Aorta (tissue), 5 donors: ENCODE measurements around the gene MATCAP1. TPM values are rescaled to one million over a fixed set of nuclear protein-coding genes. Genes with fewer than 3 reads are reported as not detected.
A peak's percentile ranks its signal among the peaks of the same experiment; 100 is the strongest.

Experiments
- ATAC-seq: fragments of 200-7000 bp; cut with Tn5 transposase; one replicate; pipeline ENCODE4 v1.9.1; 2022; ENCODE audit warnings: moderate library complexity; ENCODE audit not compliant: low FRiP score
- DNase-seq, 2 donors: peaks; one replicate each; pipeline ENCODE4 v3.0.0-alpha.2; 2020
- H3K27ac ChIP-seq, 2 donors: one replicate each; pipeline ENCODE4 v1.5.1; 2013; ENCODE audit warnings: low read length in 2 of 2, mild to moderate bottlenecking in 2 of 2, moderate library complexity in 2 of 2, control low read depth in 1 of 2, inconsistent platforms in 1 of 2, low read depth in 1 of 2
- H3K27me3 ChIP-seq, 2 donors: one replicate each; pipeline ENCODE4 v1.6.1; 2013; ENCODE audit warnings: control low read depth in 1 of 2, low read length in 1 of 2, mild to moderate bottlenecking in 1 of 2, moderate library complexity in 1 of 2; ENCODE audit not compliant: insufficient read depth in 2 of 2, control insufficient read depth in 1 of 2
- H3K36me3 ChIP-seq, 2 donors: one replicate each; pipeline ENCODE4 v1.6.1; 2013; ENCODE audit warnings: control low read depth in 1 of 2, low read length in 1 of 2, mild to moderate bottlenecking in 1 of 2; ENCODE audit not compliant: insufficient read depth in 2 of 2, control insufficient read depth in 1 of 2
- H3K4me1 ChIP-seq, 2 donors: one replicate each; pipeline ENCODE4 v1.6.1; 2013; ENCODE audit warnings: low read length in 2 of 2, control low read depth in 1 of 2, mild to moderate bottlenecking in 1 of 2, moderate library complexity in 1 of 2; ENCODE audit not compliant: insufficient read depth in 2 of 2, control insufficient read depth in 1 of 2
- H3K4me3 ChIP-seq, 2 donors: one replicate each; pipeline ENCODE4 v1.5.1; 2013; ENCODE audit warnings: low read length in 2 of 2, control low read depth in 1 of 2, mild to moderate bottlenecking in 1 of 2
- H3K9me3 ChIP-seq: one replicate; pipeline ENCODE4 v1.6.1; 2013; ENCODE audit warnings: mild to moderate bottlenecking, low read length; ENCODE audit not compliant: control insufficient read depth
- WGBS, 2 donors: extraction: QIAGEN DNeasy Blood & Tissue Kit; methylation state at CpG; one replicate each; pipeline ENCODE4 v1.1.7; 2013; 5-methylcytosine and 5-hydroxymethylcytosine counted together
- intact Hi-C, 2 donors: fragments of 100-400 bp; cut with DNase I; formaldehyde crosslinking; loops; one replicate each; pipeline versions ENCODE4 v1.14.2 to v1.15.0; 2022
- polyA plus RNA-seq, 2 donors: library from polyadenylated mRNA; stranded (reverse); fragments of 200-250 nt; gene quantifications; one replicate each; pipeline ENCODE4 v1.2.3, GENCODE V29; 2013
- total RNA-seq, 2 donors: library from RNA; stranded (reverse); fragmentation: NEBNext Ultra II Directional; extraction: Animal tissue kit (Norgen Biotek cat#: 25700); gene quantifications; one replicate each; pipeline ENCODE4 v1.2.1, GENCODE V29; 2021
- donor health status: healthy with polysubstance abuse.
- donor health status: Bipolar disorder and iron deficiency.
- donor health status: DM: no; HTN: no; CAD: no.
- donor health status: DM: no; HTN: no; CAD: no.
- donor health status: DM: yes; HTN: yes; CAD: no.

Gene MATCAP1
- total and polyA plus RNA-seq, 4 donors, result 3.0 to 45.7 (median 25.9) TPM

DNA sequence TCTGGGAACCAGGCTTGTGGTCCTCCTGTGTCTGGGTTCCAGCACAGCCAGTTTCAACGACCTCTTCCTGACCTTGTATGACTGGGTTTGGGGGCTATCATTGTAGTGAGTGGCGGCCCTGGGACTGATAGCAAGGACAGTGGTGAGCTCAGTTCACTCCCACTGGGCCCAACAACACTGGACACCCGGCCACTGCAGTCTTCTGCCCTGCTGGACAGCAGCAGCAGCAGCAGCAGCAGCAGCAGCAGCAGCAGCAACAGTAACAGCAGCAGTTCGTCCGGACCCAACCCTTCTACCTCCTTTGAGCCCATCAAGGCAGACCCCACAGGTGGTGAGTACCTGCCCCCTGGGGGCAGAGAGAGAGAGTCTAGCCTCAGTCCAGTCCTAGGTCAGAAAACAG, 11.9 kb upstream of the MATCAP1 start:
- WGBS, 2 donors, result 86 to 87% methylated on average over 5 of the region's 5 CpGs
- intact Hi-C loops, result no loop called here
- DNase-seq (no peak), ATAC-seq (no peak)
- H3K27me3 ChIP-seq, result no peaks in the 10 kb centered on the region
- no peaks in the 10 kb centered on the region for H3K4me1 ChIP-seq
- H3K4me3 ChIP-seq, result no peak overlapping the region
- H3K9me3 ChIP-seq, result no peaks in the 10 kb centered on the region
- no peak overlapping the region for H3K27ac ChIP-seq
- H3K36me3 ChIP-seq, result peaks cover 0 to 15% of the 10 kb centered on the region in 2 donors

DNA sequence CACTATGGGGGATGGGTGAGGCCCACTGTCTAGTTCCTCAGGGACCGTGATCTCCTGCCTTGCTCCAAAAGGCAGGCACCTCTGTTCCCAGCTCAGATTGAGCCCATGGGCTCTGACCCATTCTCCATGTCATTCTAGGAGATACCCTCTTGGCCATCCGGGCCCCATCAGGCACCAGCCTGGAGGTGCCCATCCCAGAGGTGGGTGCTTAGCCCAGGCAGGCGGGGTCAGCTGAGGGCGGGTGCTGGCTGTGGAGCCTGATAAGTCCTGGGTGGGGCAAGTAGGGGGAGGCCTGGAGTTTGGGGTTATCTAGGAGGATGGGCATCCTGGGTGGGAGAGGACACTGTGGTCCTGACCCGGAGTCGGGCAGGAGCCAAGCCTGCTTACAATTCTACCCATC, 10.5 kb upstream of the MATCAP1 start:
- H3K36me3 ChIP-seq, result peaks cover 0 to 15% of the 10 kb centered on the region in 2 donors
- 88 to 91% methylated on average over 6 of the region's 6 CpGs for WGBS, 2 donors
- H3K27me3 ChIP-seq, result no peaks in the 10 kb centered on the region
- ATAC-seq (no peak), DNase-seq (no peak)
- no peak overlapping the region for H3K27ac ChIP-seq
- H3K9me3 ChIP-seq, result no peaks in the 10 kb centered on the region
- no peak overlapping the region for H3K4me3 ChIP-seq
- intact Hi-C loops, result loop anchor here in 1 of 2 donors (5.0 kb wide), 1 partner anchor 33 kb away; the partner anchor contains the start of gene TMEM208
- no peaks in the 10 kb centered on the region for H3K4me1 ChIP-seq

DNA sequence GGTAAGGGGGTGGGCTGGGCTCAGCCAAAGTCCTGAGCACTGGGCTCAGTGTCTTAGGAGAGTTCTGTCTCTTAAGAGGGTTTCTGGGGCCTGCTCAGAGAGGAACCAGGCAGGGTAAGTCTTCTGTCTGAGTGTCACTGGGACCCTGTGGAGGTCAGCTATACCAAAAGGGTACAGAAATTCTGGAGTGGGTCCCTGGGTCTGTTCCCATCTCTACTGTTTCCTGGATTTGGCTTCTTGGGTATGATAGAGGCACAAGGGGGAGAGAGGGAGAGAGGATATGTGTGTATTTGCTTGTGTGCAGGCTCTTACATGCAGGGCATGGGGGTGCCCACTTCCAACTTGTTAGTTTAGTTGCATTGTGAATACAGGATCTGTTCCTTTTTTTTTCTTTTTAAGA, 9.8 kb upstream of the MATCAP1 start:
- ATAC-seq, result no peak
- H3K4me3 ChIP-seq, result no peak overlapping the region
- no peak for DNase-seq
- intact Hi-C loops, result loop anchor here in 1 of 2 donors (5.0 kb wide), 1 partner anchor 34 kb away; the partner anchor contains the start of gene TMEM208
- H3K4me1 ChIP-seq, result no peaks in the 10 kb centered on the region
- H3K27ac ChIP-seq, result no peak overlapping the region
- H3K9me3 ChIP-seq, result no peaks in the 10 kb centered on the region
- H3K27me3 ChIP-seq, result no peaks in the 10 kb centered on the region
- peaks cover 0 to 15% of the 10 kb centered on the region in 2 donors for H3K36me3 ChIP-seq

DNA sequence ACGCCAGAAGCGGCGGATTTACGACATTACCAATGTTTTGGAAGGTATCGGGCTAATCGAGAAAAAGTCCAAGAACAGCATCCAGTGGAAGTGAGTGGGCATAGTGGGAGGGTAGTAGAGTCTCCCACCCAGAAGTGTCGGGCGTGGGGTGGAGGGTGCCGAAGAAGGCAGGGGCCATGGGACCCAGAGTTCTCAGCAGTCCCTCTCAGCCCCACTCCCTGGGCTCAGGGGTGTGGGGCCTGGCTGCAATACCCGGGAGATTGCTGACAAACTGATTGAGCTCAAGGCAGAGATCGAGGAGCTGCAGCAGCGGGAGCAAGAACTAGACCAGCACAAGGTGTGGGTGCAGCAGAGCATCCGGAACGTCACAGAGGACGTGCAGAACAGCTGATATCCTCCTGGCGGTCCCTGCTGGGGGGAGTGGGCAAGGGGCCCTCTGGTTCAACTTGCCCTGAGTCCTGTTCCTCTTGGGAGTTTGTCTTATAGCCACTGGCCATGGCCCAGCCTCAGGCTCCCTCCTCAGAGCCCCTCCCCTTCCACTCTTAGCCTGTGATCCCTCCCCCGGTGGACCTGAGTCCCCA, 9.1 kb upstream of the MATCAP1 start:
- DNase-seq, result no peak
- H3K4me3 ChIP-seq, result peak overlapping the region; percentile 71 to 81
- H3K4me1 ChIP-seq, result no peaks in the 10 kb centered on the region
- intact Hi-C loops, result loop anchor here in 1 of 2 donors (5.0 kb wide), 1 partner anchor 34 kb away; the partner anchor contains the start of gene TMEM208
- WGBS, 2 donors, result 34% methylated on average over 17 of the region's 17 CpGs
- H3K36me3 ChIP-seq, result peaks cover 0 to 15% of the 10 kb centered on the region in 2 donors
- H3K9me3 ChIP-seq, result no peaks in the 10 kb centered on the region
- no peak for ATAC-seq
- no peak overlapping the region for H3K27ac ChIP-seq
- H3K27me3 ChIP-seq, result no peaks in the 10 kb centered on the region

DNA sequence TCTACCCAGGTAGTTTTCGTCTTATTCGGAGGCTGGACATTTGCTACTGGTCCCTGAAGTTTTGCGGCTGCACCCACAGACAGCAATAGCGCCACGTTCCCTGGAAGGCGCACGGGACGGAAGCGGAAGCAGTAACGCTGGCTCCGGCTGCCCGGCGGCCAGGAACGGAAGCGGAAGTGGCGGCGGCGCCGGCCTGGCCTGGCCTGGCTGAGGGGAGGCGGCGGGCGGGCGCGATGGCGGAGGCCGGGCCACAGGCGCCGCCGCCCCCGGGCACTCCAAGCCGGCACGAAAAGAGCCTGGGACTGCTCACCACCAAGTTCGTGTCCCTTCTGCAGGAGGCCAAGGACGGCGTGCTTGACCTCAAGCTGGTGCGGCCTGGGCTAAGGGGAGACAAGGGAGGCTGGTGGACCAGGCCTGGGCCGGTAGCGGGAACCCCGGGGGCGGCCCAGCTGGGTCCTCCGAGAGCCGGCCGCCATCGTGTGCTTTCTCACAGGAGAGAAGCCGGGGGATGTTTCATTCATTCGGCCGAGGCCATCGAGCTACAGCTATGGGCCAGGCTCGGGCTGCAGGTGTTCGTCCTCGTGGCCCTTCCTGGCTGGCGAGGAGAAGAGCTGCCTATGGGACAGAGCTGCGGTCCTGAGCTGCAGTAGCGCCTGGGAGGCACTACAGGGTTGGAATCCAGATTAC, 8.4 kb upstream of the MATCAP1 start, which contains the start of gene E2F4:
Gene E2F4, plus strand, starts transcription at position 161 of the 687 bp plus-strand sequence. Its CDS starts 73 bp downstream, at position 234.
- 0% methylated on average over 54 of the region's 54 CpGs for WGBS, 2 donors
- H3K9me3 ChIP-seq, result no peaks in the 10 kb centered on the region
- H3K4me1 ChIP-seq, result no peaks in the 10 kb centered on the region
- H3K36me3 ChIP-seq, result peaks cover 0 to 15% of the 10 kb centered on the region in 2 donors
- intact Hi-C loops, result loop anchor here in 1 of 2 donors (5.0 kb wide), 1 partner anchor 35 kb away; the partner anchor contains the start of gene TMEM208
- DNase-seq, result peak; percentile 95 to 96
- H3K4me3 ChIP-seq, result peak within 1 kb of the TSS; percentile 71 to 81
- H3K27me3 ChIP-seq, result no peaks in the 10 kb centered on the region
- no peak within 1 kb of the TSS for H3K27ac ChIP-seq
- ATAC-seq, result peak; percentile 95

DNA sequence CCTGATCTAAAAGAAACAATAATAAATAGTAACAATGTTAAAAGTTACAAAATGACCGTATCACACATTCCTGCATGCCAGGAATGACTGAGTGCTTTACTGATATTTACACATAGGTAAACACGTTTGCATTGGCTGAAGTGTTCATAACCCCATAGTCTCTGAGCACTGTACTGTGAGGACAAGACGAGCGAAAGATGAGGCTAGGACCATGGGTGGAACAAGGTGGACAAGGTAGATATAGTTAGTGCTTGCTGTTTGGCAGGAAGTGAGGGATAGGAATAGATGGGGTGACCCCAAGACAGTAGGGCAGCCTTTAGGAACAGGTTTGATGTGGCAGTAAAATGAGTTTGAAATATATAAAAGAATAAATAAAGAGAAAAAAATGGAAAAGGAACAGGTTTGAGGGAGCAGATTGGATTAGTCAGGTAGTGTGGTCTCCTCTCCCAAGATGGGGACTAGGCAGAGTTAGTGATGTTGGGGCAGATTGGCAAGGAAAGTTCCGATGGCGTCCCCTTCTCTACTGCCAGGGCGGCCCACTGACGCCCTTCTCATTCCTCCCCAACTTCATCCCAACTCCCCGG, 7.7 kb upstream of the MATCAP1 start:
- H3K36me3 ChIP-seq, result peaks cover 0 to 11% of the 10 kb centered on the region in 2 donors
- DNase-seq (no peak), ATAC-seq (no peak)
- no peak overlapping the region for H3K27ac ChIP-seq
- H3K4me3 ChIP-seq, result no peak overlapping the region
- H3K27me3 ChIP-seq, result no peaks in the 10 kb centered on the region
- intact Hi-C loops, result loop anchor here in 1 of 2 donors (5.0 kb wide), 1 partner anchor 36 kb away; the partner anchor contains the start of gene TMEM208
- 10 to 12% methylated on average over 9 of the region's 9 CpGs for WGBS, 2 donors
- H3K4me1 ChIP-seq, result no peaks in the 10 kb centered on the region
- H3K9me3 ChIP-seq, result no peaks in the 10 kb centered on the region

DNA sequence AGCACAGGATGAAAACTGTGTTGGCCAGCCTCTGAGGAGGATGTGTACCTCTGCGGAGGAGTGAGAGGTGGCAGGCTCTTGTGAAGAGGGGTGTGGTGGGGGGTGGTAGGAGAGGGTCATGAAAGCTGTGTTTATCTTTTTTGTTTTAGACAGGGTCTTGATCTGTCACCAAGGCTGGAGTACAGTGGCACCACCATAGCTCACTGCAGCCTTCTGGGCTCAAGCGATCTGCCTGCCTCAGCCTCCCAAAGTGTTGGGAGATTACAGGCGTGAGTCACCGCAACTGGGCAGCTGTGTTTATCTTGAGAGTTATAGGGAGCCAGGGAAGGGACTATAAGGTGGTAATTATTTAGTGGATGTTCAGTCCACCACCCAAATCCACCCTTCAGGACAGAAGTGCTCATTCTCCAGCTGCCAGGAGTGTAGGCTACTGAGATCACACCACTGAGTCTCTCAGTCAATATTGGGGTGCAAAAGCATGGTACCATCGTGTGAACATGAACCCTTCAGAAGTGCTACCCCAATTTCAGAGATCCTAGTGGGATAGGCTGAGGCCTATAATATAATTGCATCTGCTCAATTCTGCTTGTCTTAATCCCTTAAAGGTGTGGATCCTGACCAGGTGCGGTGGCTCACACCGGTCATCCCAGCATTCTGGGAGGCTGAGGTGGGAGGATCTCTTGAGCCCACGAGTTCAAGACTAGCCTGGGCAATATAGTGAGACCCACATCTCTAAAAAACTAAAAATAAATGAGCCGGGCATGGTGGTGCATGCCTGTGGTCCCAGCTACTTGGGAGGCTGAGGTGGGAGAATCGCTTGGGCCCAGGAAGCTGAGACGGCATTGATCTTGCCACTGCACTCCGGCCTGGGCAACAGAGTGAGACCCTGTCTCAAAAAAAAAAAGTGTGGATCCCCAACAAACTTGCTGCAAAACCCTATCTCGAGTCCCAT, 7.0 kb upstream of the MATCAP1 start:
- H3K36me3 ChIP-seq, result peaks cover 0 to 3% of the 10 kb centered on the region in 2 donors
- intact Hi-C loops, result loop anchor here in 1 of 2 donors (5.0 kb wide), 1 partner anchor 37 kb away; the partner anchor contains the start of gene TMEM208
- H3K27ac ChIP-seq, result no peak overlapping the region
- no peaks in the 10 kb centered on the region for H3K27me3 ChIP-seq
- no peaks in the 10 kb centered on the region for H3K9me3 ChIP-seq
- DNase-seq (no peak), ATAC-seq (no peak)
- 67 to 71% methylated on average over 13 of the region's 13 CpGs for WGBS, 2 donors
- no peaks in the 10 kb centered on the region for H3K4me1 ChIP-seq
- H3K4me3 ChIP-seq, result no peak overlapping the region

DNA sequence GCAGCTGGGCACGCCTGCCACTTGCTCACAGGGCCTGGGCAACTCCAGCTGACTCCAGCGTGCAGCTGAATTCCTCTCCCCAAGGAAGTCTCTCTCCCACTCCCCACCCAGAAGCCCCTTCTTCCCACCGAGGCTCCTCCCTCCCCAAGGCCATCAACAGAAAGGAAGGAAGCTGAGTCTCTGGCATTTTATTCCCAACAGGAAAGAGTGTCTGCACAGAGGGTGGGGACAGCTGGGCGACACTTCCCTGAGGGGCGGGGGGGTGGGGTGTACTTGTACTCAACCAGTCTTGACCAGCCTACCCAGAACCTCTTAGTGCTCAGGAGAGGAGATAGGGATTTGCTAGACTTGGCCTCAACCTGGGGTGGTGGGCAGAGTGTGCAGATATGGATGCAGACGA, 6.3 kb upstream of the MATCAP1 start, which contains the start of gene EXOC3L1:
Gene EXOC3L1, minus strand, starts transcription at position 96 of the 400 bp plus-strand sequence. CDS start 460 bp downstream, outside the sequence.
- H3K4me1 ChIP-seq, result no peaks in the 10 kb centered on the region
- no peak within 1 kb of the TSS for H3K4me3 ChIP-seq
- no peaks in the 10 kb centered on the region for H3K9me3 ChIP-seq
- no peak within 1 kb of the TSS for H3K27ac ChIP-seq
- 44 to 45% methylated on average over 6 of the region's 6 CpGs for WGBS, 2 donors
- no peaks in the 10 kb centered on the region for H3K27me3 ChIP-seq
- ATAC-seq, result no peak
- intact Hi-C loops, result loop anchor here in 1 of 2 donors (5.0 kb wide), 1 partner anchor 37 kb away; the partner anchor contains the start of gene TMEM208
- peaks cover 0 to 3% of the 10 kb centered on the region in 2 donors for H3K36me3 ChIP-seq
- no peak for DNase-seq
